ENCODE data around the gene PWWP3B.
"Not testable (repeated sequence)": the region's sequence is repeated elsewhere in the genome, so short reads cannot be mapped to it uniquely, and the experiment has no call there.

The PWWP3B gene

DNA sequence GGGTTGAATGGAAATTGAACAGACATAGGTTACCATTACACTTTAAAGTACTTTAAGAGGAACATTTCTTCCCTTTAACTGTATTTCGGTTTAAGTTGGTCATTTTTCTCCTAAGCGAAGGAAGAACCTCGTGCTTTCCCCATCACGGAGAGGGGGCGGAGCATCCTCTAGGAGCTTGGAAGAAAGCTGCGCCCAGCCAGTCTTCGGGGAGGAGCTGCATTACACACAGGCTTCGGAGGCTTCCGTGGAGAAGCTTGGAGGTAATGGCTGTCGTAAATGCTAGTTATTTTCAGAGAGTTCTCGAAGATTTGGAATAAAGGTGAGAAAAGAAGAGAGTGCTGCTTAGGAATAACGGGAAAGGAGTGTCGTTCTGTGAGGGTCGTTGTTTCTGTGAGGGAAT, at the start of gene PWWP3B:
PWWP3B (plus strand) TSS at position 199 of the 400 bp plus-strand sequence. CDS start 37,128 bp downstream, outside the sequence.
- in situ Hi-C loops (cut with MboI; ENCODE audit: low pct_unique_long_range_greater_than_20kb, low sequenced_read_pairs), result no loop called here
- DNase-seq, result peak; percentile 3

DNA sequence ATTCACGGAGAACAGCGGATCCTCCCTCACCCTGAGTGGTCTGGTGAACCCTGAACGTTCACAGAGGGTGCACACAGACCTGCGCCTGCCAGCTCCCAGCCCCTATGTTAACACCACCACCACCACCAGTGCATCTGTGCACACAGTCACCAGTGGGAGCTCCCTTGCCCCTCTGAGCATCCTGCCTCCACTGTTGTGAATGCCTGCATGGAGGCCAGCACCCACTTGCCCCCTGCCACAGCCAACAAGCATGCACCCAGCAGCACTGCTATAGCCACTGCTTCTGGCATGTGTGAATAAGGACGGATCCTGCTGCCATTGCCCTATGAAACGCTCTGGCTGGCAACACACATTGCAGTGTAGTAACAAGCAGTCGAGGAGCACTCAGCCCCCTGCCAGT, 29.1 kb upstream of the PWWP3B start:
- DNase-seq, result no peak
- in situ Hi-C loops (cut with MboI; ENCODE audit: low pct_unique_long_range_greater_than_20kb, low sequenced_read_pairs), result no loop called here

DNA sequence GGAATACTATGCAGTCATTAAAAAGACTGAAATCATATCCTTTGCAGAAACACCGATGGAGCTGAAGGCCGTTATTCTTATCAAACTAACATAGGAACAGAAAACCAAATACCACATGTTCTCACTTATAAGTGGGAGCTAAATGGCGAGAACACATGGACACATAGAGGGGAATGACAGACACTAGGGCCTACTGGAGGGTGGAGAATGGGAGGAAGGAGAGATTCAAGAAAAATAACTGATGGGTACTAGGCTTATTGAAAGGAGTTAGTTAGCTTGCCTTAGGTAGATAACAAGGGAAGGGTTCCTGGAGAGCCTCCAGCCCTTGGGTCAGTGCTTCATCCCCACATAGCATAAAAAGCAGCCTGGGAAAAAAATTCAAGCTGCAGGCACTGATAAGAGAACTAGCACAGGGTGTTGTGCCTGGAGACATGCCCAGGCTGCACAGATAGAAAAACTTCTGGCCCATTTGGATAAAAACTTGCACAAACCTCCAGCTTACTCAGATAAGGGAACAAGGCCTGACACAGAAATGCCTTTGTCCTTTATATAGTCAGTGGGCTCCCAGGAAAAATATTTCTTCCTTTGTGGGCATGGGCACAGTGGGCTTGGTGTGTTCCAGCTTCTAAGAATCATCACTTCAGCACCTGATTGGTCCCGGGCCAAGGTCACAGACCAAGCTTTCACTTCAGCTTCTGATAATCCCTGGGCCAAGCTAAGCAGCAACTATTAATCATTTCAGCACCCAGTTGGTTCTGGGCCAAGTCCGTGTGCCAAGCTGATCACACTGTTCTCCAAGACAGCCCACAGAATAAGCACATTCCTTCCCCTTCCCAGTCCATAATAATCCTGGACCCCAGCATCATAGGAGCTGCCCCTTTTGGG, 23.1 kb upstream of the PWWP3B start:
- in situ Hi-C loops (cut with MboI; ENCODE audit: low pct_unique_long_range_greater_than_20kb, low sequenced_read_pairs), result no loop called here
- no peak for DNase-seq

- no peak for DNase-seq
- in situ Hi-C loops (cut with MboI; ENCODE audit: low pct_unique_long_range_greater_than_20kb, low sequenced_read_pairs), result no loop called here
Measured at GRCh38 chrX:106150701-106151100, 17.4 kb upstream of the PWWP3B start.

DNA sequence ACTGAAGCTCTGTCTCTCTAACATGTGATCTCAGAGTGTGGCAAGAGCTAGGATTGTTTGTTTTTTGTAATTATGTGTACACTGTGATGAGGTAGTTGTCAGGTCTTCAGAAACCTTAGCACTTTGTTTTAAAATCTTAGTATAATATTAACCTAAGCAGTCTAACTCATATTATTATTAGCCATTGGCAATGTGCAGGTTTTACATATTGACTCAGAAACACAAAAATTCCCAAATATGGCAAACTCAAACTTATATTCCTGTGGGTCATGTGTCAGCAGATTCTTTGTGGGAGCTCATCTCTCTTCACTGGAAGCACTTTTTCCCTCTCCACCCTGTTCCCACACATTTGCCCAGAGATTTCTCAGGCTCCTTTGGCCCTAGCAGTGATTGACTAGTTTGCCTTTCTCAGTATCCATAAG, 8.2 kb upstream of the PWWP3B start:
- in situ Hi-C loops (cut with MboI; ENCODE audit: low pct_unique_long_range_greater_than_20kb, low sequenced_read_pairs), result no loop called here
- no peak for DNase-seq

DNA sequence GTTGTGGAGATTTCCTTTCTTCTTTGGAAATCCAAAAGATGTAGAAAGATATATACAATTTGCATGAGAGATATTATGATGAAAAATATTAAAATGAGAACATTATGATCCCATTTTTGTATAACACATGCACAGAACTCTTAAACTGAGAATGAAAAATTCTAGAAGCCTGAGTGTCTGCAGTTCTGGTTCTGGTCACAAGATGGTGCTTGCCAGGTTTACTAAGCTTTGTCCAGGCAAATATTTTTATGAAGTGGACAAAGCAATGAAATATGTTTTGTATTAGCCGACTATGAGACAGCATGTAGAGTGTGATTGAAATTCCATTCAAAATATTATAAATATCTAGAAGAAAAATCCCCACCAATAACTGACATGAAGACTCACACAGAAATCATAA, 2.2 kb downstream of the PWWP3B start:
- in situ Hi-C loops (cut with MboI; ENCODE audit: low pct_unique_long_range_greater_than_20kb, low sequenced_read_pairs), result no loop called here

DNA sequence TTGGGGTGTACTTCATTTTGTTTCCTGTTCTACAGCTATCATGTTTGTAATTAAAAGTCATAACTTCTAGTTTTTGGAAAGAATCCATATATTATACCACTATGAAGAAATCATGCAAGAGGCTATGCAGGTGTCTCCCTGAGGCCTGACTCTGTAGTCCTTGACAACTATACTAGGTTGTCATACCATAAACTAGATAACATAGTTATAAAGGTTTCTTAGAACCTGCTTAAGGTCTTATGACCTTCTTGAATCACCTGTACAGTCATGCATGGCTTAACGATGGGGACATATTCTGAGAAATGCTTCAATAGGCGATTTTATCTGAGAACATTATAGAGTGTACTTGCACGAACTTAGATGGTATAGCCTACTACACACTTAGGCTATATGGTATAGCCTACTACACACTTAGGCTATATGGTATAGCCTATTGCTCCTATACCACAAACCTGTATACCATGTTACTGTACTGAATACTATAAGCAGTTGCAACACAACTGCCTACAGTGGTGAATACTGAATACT, 3.3 kb downstream of the PWWP3B start:
- DNase-seq, result no peak
- in situ Hi-C loops (cut with MboI; ENCODE audit: low pct_unique_long_range_greater_than_20kb, low sequenced_read_pairs), result no loop called here

More for the DNA sequence above, 2.2 kb downstream of the PWWP3B start:
- no peak for DNase-seq

DNA sequence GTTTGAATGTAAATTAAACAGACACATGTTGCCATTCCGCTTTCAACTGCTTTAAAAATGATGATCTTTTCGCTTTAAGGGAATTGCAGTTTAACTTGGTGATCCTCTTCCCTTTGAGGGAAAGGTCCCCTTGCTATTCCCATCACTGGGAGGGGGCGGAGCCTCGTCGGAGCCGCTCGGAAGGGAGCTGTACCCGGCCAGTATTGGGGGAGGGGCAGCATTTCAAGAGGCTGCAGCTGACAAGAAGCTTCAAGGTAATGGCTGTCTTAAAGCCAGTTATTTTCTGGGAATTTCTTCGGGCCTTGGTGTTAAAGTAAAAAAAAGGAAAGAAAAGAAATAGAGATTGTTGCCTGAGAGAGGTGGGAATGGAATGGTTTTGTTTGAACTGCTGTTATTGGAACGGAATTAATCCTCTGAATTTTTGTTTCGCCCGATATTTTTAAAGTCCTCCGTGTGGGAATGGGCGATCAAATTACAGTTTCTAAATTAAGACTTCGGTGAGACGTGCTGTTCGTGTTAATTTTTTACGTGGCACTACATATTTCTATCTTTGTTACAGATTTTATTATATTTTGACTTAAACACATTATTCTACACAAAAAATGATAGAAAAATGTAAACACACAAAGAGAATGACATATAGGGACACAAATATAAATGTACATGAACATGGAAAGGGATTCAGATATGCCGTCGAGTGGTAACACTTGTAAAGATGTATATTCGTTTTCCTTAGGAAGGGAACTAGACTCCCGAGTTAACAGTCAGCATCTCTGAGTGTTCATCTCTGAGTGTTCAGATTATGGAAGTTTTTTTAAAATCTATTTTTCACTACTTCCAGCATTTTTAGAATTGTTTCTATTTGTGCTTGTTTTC, 9.2 kb downstream of the PWWP3B start:
- in situ Hi-C loops (cut with MboI; ENCODE audit: low pct_unique_long_range_greater_than_20kb, low sequenced_read_pairs), result no loop called here
- no peak for DNase-seq

DNA sequence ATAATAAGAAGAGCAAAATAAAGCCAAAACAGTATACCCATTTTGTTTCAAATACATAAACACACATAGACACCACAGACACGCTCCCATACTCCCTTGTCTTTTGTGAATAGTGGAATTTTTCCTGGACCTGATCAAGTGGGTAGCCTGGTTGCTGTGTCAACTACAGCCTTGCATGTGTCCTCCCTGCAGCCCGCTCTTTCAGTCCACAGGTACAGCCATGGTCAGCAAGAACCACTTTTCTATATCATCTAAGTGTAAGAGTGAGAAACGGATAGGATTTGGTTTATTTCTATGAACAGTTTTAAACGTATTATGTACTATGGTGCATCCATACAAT, 9.8 kb downstream of the PWWP3B start:
- in situ Hi-C loops (cut with MboI; ENCODE audit: low pct_unique_long_range_greater_than_20kb, low sequenced_read_pairs), result no loop called here
- no peak for DNase-seq

GRCh38 chrX:106178826-106179225, 10.7 kb downstream of the PWWP3B start:
- no peak for DNase-seq
- in situ Hi-C loops (cut with MboI; ENCODE audit: low pct_unique_long_range_greater_than_20kb, low sequenced_read_pairs), result no loop called here

- in situ Hi-C loops (cut with MboI; ENCODE audit: low pct_unique_long_range_greater_than_20kb, low sequenced_read_pairs); DNase-seq: not testable (repeated sequence)
Measured at GRCh38 chrX:106183685-106184084, 15.6 kb downstream of the PWWP3B start.

DNA sequence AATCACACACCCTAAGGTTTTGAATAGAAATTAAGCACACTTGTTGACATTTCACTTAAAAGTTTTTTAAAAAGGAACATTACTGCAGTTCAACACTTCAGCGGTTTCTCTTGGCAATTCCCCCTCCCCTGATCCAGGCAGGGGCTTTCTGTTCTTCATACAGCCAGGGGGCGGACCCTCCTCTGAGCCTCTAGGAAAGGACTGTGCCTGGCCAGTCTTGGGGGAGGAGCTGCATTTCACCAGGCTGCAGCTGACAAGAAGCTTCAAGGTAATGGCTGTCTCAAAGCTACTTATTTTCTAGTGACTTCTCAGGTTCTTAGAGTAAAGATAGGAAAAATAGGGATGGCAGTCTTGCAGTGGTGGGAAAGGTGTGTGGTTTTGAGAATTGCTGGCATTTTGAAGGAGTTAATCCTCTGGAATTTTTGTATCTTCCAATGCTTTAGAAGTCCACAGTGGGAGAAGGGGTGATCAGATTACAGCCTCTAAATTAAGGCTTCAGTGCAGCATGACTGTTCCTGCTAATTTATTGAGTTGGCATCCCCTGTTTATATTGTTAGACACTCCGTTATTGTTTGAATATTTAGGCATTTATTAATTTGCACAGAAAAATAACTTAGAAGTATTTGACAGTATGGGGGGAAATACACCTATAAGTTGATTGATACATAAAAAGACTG, 33.5 kb downstream of the PWWP3B start:
- in situ Hi-C loops (cut with MboI; ENCODE audit: low pct_unique_long_range_greater_than_20kb, low sequenced_read_pairs), result no loop called here
- no peak for DNase-seq

GRCh38 chrX:106203315-106203714, 35.2 kb downstream of the PWWP3B start:
- no peak for DNase-seq
- in situ Hi-C loops (cut with MboI; ENCODE audit: low pct_unique_long_range_greater_than_20kb, low sequenced_read_pairs), result no loop called here

DNA sequence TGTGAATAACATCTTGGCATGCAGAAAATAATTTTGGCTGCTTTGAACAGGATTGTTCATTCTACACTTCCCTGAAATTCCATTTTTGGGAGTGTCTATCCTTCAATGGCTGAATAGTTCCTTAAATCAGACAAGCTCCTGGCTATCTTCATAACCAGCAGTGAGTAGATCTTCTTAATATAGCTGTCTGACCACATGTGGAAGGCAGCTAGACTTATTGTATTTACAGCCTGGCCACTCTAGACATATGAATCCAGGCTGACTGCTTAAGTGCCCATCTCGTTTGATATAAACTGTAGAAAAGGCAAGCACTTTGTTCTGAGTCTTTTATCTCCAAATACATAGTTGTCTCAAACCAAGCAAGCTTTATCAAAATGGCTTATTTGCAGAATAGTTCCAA, 40.0 kb downstream of the PWWP3B start:
- no peak for DNase-seq
- in situ Hi-C loops (cut with MboI; ENCODE audit: low pct_unique_long_range_greater_than_20kb, low sequenced_read_pairs), result no loop called here

Data from KBM-7 (cell line).